K562 (cell line): Measurements from ENCODE around the gene LDLRAD1. TPM values are rescaled to one million over a fixed set of nuclear protein-coding genes. Genes with fewer than 3 reads are reported as not detected.

Source experiments
- ATAC-seq: fragments of 200-7000 bp; cut with Tn5 transposase; 3 replicates; pipeline ENCODE4 v1.9.1; 2020; ENCODE audit warnings: moderate library complexity
- BruUV-seq: library from RNA; stranded (reverse); fragments of 400-500 nt; replicated peaks from 2 replicates; lab custom pipeline; 2021; lab: Mats Ljungman, UMichigan
- CTCF ChIA-PET: fragments of 300-600 bp; formaldehyde crosslinking; extraction: SDS; loops from one replicate; lab custom pipeline; 2021; ENCODE audit warnings: low intra/inter-chr PET ratio; lab: Yijun Ruan, JAX
- POLR2A ChIA-PET: fragments of 300-600, 350-650 bp; sonication (Branson Sonifier 250); formaldehyde crosslinking; extraction: SDS; loops from one replicate; lab custom pipeline; 2021; ENCODE audit warnings: antibody characterized with exemption, inconsistent platforms; lab: Yijun Ruan, JAX
- DNase-seq, 4 experiments: peaks; one replicate each; pipeline versions ENCODE4 v3.0.0 to v3.0.0-alpha.2; 2011 to 2018; ENCODE audit warnings: low spot score in 3 of 4, mixed read lengths in 3 of 4; ENCODE audit errors: extremely low read depth in 1 of 4
- FAIRE-seq: peaks from 2 replicates; lab custom pipeline; 2011; peaks lifted over from hg19 to GRCh38; lab: Jason Lieb, UNC
- H2AFZ ChIP-seq: 2 replicates; pipeline ENCODE4 v1.6.0; 2011; ENCODE audit warnings: low read depth, low read length, control low read depth, inconsistent platforms
- H3K27ac ChIP-seq: fragments of 200-600 bp; 3 replicates; pipeline ENCODE4 v1.8.0; 2011; ENCODE audit warnings: low read depth, mild to moderate bottlenecking, control low read depth, inconsistent platforms, low read length, moderate library complexity, mixed read lengths; ENCODE audit errors: extremely low read depth
- H3K27me3 ChIP-seq, 2 experiments: fragments of 300-600 bp in 1 of 2; 2 replicates in 1 of 2; 3 replicates in 1 of 2; pipeline versions ENCODE4 v1.6.0 to v1.8.0; 2011; ENCODE audit warnings: inconsistent platforms in 2 of 2, low read length in 2 of 2, mild to moderate bottlenecking in 1 of 2, mixed read lengths in 1 of 2, moderate library complexity in 1 of 2; ENCODE audit not compliant: control insufficient read depth in 2 of 2, insufficient read depth in 2 of 2
- H3K36me3 ChIP-seq: fragments of 300-600 bp; 3 replicates; pipeline ENCODE4 v1.8.0; 2011; ENCODE audit warnings: mild to moderate bottlenecking, low read length, inconsistent platforms; ENCODE audit not compliant: control insufficient read depth, insufficient read depth
- H3K4me1 ChIP-seq, 2 experiments: fragments of 200-600 bp in 1 of 2; replicated peaks in 1 of 2; 2 replicates in 1 of 2; 3 replicates in 1 of 2; pipeline versions ENCODE4 v1.5.1 to v1.8.0; 2011; ENCODE audit warnings: inconsistent platforms in 2 of 2, low read length in 2 of 2, mild to moderate bottlenecking in 1 of 2, mixed read lengths in 1 of 2, moderate library complexity in 1 of 2; ENCODE audit not compliant: control insufficient read depth in 2 of 2, insufficient read depth in 2 of 2
- H3K4me2 ChIP-seq: 2 replicates; pipeline ENCODE4 v1.6.1; 2011; ENCODE audit warnings: low read length, control low read depth, inconsistent platforms, mixed read lengths; ENCODE audit not compliant: insufficient read depth
- H3K4me3 ChIP-seq: fragments of 200-600 bp; sonication (generic), shearing (Covaris generic); 2 replicates; pipeline ENCODE4 v1.5.1; 2016; ENCODE audit warnings: control low read depth, inconsistent platforms
- H3K79me2 ChIP-seq: fragments of 200-600 bp; 3 replicates; pipeline ENCODE4 v1.8.0; 2011; ENCODE audit warnings: low read length, inconsistent platforms; ENCODE audit not compliant: control insufficient read depth, insufficient read depth
- H3K9ac ChIP-seq, 2 experiments: 2 replicates each; pipeline versions ENCODE4 v1.6.0 to v1.6.1; 2011; ENCODE audit warnings: low read depth in 2 of 2, low read length in 2 of 2, control low read depth in 1 of 2, inconsistent platforms in 1 of 2, mild to moderate bottlenecking in 1 of 2, mixed read lengths in 1 of 2; ENCODE audit not compliant: insufficient read depth in 1 of 2
- H3K9me1 ChIP-seq: one replicate; pipeline ENCODE4 v1.6.0; 2011; ENCODE audit warnings: inconsistent platforms, mild to moderate bottlenecking, low read length, moderate library complexity; ENCODE audit not compliant: control insufficient read depth, insufficient read depth
- H3K9me3 ChIP-seq: replicated peaks from 2 replicates; pipeline ENCODE4 v1.5.1; 2011; ENCODE audit warnings: low read depth, low read length, inconsistent platforms; ENCODE audit not compliant: control insufficient read depth, insufficient read depth
- H4K20me1 ChIP-seq: replicated peaks from 2 replicates; pipeline ENCODE4 v1.6.1; 2011; ENCODE audit warnings: low read length, inconsistent platforms, mixed read lengths; ENCODE audit not compliant: control insufficient read depth, insufficient read depth
- CXXC5 ChIP-seq: fragments of 250-450 bp; sonication (Bioruptor Pico); IDR thresholded peaks from 2 replicates; pipeline ENCODE4 v1.8.0; 2022; ENCODE audit warnings: inconsistent platforms, mild to moderate bottlenecking, moderate library complexity
- DDX20 ChIP-seq: fragments of 450-650 bp; IDR thresholded peaks from 2 replicates; pipeline ENCODE4 v1.6.1; 2016; ENCODE audit warnings: missing genetic modification characterization, low read depth, mild to moderate bottlenecking, missing compliant biosample characterization, moderate library complexity
- KHSRP ChIP-seq: fragments of 450-650 bp; IDR thresholded peaks from 2 replicates; pipeline ENCODE4 v1.6.1; 2017
- MXI1 ChIP-seq: IDR thresholded peaks from 2 replicates; pipeline ENCODE4 v1.6.1; 2011; ENCODE audit warnings: low read depth, mild to moderate bottlenecking, improper control_type of control experiment, low read length
- PHF20 ChIP-seq: fragments of 450-650 bp; IDR thresholded peaks from 2 replicates; pipeline ENCODE4 v1.6.1; 2018; ENCODE audit not compliant: partially characterized antibody
- TBP ChIP-seq: optimal IDR thresholded peaks from 2 replicates; pipeline ENCODE3; 2011; ENCODE audit warnings: low read depth, low read length, improper control_type of control experiment
- TOE1 ChIP-seq, 2 experiments: fragments of 450-650 bp in 1 of 2; sonication (generic) in 1 of 2; formaldehyde crosslinking in 1 of 2; IDR thresholded peaks; 2 replicates each; pipeline versions ENCODE4 v1.7.1 to v1.8.0; 2016 to 2022; ENCODE audit warnings: borderline replicate concordance in 2 of 2, mild to moderate bottlenecking in 2 of 2, antibody characterized with exemption in 1 of 2, inconsistent platforms in 1 of 2, low read depth in 1 of 2, missing genetic modification reagents in 1 of 2, moderate library complexity in 1 of 2
- WGBS: fragments of 100-300 bp; shearing (Covaris generic); methylation state at CpG from one replicate; pipeline ENCODE4 v1.1.6; 2016; ENCODE audit warnings: low coverage, mixed read lengths; ENCODE audit not compliant: insufficient coverage; ENCODE audit errors: missing lambda C conversion rate; 5-methylcytosine and 5-hydroxymethylcytosine counted together
- in situ Hi-C: fragments of 300-500 bp; cut with MboI; formaldehyde crosslinking; loops from 4 replicates; pipeline ENCODE4 v1.15.0; 2018; ENCODE audit warnings: inconsistent platforms, mixed read lengths
- intact Hi-C: fragments of 100-400 bp; cut with micrococcal nuclease; formaldehyde crosslinking; loops from 2 replicates; pipeline ENCODE4 v1.14.2; 2022
- polyA plus RNA-seq, 8 experiments: library from polyadenylated mRNA; depleted of rRNA in 4 of 8; stranded (reverse) in 5 of 8; unstranded in 3 of 8; fragments of >200 nt; fragmentation: Nextera tagmentation in 2 of 8; fragmentation: Illumina TruSeq in 1 of 8; extraction: Ambion mirVana in 2 of 8; extraction: Trizol in 1 of 8; gene quantifications; 2 replicates each; pipeline versions ENCODE4 v1.2.1 to v1.2.3, GENCODE V29; 2011 to 2014; ENCODE audit warnings: inconsistent platforms in 1 of 8, missing spikeins in 1 of 8
- total RNA-seq, 7 experiments: library from RNA; depleted of rRNA in 6 of 7; stranded (reverse); fragments of >200 nt in 6 of 7; fragmentation: Illumina TruSeq in 2 of 7; extraction: Trizol in 2 of 7; gene quantifications; 2 replicates each; pipeline versions ENCODE4 v1.2.1 to v1.2.3, GENCODE V29; 2011 to 2021; ENCODE audit warnings: low replicate concordance in 1 of 7
- TF ChIP-seq, protein P1 (sequence below), 2 experiments: fragments of 450-650 bp; IDR thresholded peaks; 2 replicates each; pipeline ENCODE4 v1.6.1; 2016
- TF ChIP-seq, protein P2 (sequence below): fragments of 450-650 bp; conservative IDR thresholded peaks from 2 replicates; pipeline ENCODE4 v1.6.1; 2016; ENCODE audit warnings: missing genetic modification characterization, low read depth, mild to moderate bottlenecking, missing compliant biosample characterization, moderate library complexity
- TF ChIP-seq, protein P3 (sequence below): sonication (generic); formaldehyde crosslinking; IDR thresholded peaks from 2 replicates; pipeline ENCODE4 v1.4.0; 2020; ENCODE audit warnings: mild to moderate bottlenecking, missing genetic modification reagents

The LDLRAD1 gene
- total and polyA plus RNA-seq, 9 of the 15 experiments (the other 6 are each of a cell fraction or from before 2014, with no cell fraction given) = not detected

DNA sequence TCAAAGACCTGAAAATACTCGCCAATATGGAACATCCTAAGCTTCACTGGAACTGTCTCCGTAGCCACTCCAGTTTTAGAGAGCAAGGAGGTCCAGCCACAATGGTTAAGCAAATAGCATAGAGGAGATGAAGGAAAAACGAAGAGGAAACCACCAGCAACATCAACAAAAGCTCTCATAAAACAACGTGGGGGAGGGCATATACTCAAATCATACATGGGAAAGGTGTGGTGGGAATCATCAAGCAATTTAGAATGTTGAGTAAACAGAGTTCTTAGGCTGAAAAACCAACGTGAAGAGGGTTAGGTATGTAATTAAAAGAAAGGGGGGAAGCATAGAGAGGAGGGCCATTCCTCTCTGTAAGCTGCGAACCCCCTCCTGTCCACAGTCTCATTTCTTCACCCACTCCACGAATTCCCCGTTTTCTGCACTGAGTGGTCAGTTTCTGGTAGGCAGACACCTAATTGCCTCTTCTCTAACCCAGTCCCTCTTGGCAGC is 34.0 kb upstream of the LDLRAD1 start:
- TF ChIP-seq DDX20 (tag) = no peak
- no peak for TF ChIP-seq MXI1
- TF ChIP-seq, protein P1, sequence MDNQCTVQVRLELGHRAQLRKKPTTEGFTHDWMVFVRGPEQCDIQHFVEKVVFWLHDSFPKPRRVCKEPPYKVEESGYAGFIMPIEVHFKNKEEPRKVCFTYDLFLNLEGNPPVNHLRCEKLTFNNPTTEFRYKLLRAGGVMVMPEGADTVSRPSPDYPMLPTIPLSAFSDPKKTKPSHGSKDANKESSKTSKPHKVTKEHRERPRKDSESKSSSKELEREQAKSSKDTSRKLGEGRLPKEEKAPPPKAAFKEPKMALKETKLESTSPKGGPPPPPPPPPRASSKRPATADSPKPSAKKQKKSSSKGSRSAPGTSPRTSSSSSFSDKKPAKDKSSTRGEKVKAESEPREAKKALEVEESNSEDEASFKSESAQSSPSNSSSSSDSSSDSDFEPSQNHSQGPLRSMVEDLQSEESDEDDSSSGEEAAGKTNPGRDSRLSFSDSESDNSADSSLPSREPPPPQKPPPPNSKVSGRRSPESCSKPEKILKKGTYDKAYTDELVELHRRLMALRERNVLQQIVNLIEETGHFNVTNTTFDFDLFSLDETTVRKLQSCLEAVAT (IDR thresholded peaks at IDR 0.05) = peak in 1 of 2 experiments; percentile 21; a peak in 1 of 4 replicates
- TF ChIP-seq KHSRP = no peak
- no peak for TF ChIP-seq TOE1 (IDR thresholded peaks at IDR 0.05; ENCODE audit: borderline replicate concordance)
- TF ChIP-seq TOE1 (CRISPR knock-in tag; IDR thresholded peaks at IDR 0.05; ENCODE audit: borderline replicate concordance, low read depth) = no peak
- TF ChIP-seq TBP = peak; percentile 25
- TF ChIP-seq, protein P2, sequence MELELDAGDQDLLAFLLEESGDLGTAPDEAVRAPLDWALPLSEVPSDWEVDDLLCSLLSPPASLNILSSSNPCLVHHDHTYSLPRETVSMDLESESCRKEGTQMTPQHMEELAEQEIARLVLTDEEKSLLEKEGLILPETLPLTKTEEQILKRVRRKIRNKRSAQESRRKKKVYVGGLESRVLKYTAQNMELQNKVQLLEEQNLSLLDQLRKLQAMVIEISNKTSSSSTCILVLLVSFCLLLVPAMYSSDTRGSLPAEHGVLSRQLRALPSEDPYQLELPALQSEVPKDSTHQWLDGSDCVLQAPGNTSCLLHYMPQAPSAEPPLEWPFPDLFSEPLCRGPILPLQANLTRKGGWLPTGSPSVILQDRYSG (tag) = no peak
- peak; percentile 45 for TF ChIP-seq PHF20
- no peak for TF ChIP-seq CXXC5 (CRISPR knock-in tag)
- TF ChIP-seq, protein P3, sequence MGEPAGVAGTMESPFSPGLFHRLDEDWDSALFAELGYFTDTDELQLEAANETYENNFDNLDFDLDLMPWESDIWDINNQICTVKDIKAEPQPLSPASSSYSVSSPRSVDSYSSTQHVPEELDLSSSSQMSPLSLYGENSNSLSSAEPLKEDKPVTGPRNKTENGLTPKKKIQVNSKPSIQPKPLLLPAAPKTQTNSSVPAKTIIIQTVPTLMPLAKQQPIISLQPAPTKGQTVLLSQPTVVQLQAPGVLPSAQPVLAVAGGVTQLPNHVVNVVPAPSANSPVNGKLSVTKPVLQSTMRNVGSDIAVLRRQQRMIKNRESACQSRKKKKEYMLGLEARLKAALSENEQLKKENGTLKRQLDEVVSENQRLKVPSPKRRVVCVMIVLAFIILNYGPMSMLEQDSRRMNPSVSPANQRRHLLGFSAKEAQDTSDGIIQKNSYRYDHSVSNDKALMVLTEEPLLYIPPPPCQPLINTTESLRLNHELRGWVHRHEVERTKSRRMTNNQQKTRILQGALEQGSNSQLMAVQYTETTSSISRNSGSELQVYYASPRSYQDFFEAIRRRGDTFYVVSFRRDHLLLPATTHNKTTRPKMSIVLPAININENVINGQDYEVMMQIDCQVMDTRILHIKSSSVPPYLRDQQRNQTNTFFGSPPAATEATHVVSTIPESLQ = 0 out of 2 replicates have a peak, but pooled peaks have one; percentile 33
- Histone ChIP-seq H3K9me1 (no peaks in the 10 kb centered on the region), H3K36me3 (peaks cover 9% of the 10 kb centered on the region; the same call in 2 of the 3 replicates), H3K27me3 (no peaks in the 10 kb centered on the region), H3K4me1 (peaks cover 8% of the 10 kb centered on the region in 2 experiments; a peak in 4 of 5 replicates), H3K27ac (peak overlapping the region; percentile 87), H3K9ac (peak overlapping the region; percentile 87 to 95), H4K20me1 (no peaks in the 10 kb centered on the region), H3K4me3 (peak overlapping the region; percentile 78), H3K9me3 (no peaks in the 10 kb centered on the region), H2AFZ (peak overlapping the region; percentile 85), H3K79me2 (peaks cover 71% of the 10 kb centered on the region), H3K4me2 (peak overlapping the region; percentile 98)
- in situ Hi-C loops = no loop called here
- FAIRE-seq = peak; percentile 26
- WGBS = under 1% methylated on average over 8 of the region's 8 CpGs
- no TSS peak for BruUV-seq
- peak in 2 of 4 experiments; percentile 14 to 23 for DNase-seq
- ATAC-seq = no peak
- POLR2A ChIA-PET = interaction anchor here (0.8 to 1.6 kb wide), 7 partner anchors 9 to 437 kb away, joined by 3 to 7 read pairs (median 3); partner anchors contain the start of gene NDC1
- CTCF ChIA-PET = no interaction called here
- intact Hi-C loops = loop anchor here (2.0 to 5.0 kb wide), 2 partner anchors 105 to 191 kb away; partner anchors contain the start of genes IFT25 and LRRC42
